Activated CD4-positive, alpha-beta T cell treated with anti-CD3 and anti-CD28 coated beads, Interleukin-2, amount 50 U/mL, for 48 hours (primary cell): Measurements from ENCODE around the gene GPA33.
"Not testable (repeated sequence)": the region's sequence is repeated elsewhere in the genome, so short reads cannot be mapped to it uniquely, and the experiment has no call there.

ENCODE experiments used
- DNase-seq, 2 experiments: peaks; one replicate each; pipeline ENCODE4 v3.0.0-alpha.2; 2020

Gene GPA33

GRCh38 chr1:167054531-167054930 is 35.6 kb downstream of the GPA33 start:
- no peak for DNase-seq

GRCh38 chr1:167052389-167052788 is 37.8 kb downstream of the GPA33 start:
- no peak for DNase-seq

DNA sequence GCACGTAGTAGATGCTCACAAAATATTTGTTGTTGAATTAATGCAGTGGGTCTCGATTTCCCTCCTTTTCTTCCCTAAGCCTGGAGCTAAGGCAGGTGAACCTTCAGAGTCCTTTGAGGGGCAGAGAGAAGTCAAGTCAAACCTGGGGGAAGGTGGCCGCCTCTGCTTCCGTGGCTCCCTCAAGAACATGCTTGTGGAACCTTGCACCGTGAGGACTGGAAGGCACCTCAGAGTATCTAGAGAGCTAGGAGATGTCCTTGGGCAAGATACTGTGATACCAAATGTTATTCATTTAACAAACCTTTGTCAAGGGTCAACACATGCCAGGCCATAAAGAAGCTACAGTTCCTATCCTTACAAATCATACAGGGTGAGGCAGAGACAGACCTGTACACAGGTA is 38.3 kb downstream of the GPA33 start:
- no peak for DNase-seq

- DNase-seq: peak; percentile 75 to 79
These were observed 46.3 kb downstream of the GPA33 start for GRCh38 chr1:167043752-167044488.

DNA sequence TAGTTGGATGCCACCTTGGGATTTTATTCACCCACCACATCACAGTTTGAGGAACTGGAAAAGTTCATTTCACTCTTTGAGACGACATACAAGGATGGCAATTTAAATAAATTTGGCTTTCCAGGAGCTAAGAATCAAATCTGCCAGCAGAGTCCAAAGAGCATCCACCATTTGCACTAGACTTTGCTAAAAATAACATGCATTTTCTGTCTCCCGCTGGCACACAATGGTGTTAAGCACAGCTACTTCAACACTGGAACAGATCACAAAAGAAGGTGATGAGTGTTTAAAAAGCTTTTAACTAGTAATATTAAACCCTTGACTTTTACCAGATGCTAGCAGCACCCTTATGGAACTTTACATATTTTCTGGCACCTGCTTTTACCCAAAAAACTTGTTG is 56.5 kb downstream of the GPA33 start:
- no peak for DNase-seq

GRCh38 chr1:167029553-167029952 is 60.6 kb downstream of the GPA33 start:
- not testable (repeated sequence) for DNase-seq

DNA sequence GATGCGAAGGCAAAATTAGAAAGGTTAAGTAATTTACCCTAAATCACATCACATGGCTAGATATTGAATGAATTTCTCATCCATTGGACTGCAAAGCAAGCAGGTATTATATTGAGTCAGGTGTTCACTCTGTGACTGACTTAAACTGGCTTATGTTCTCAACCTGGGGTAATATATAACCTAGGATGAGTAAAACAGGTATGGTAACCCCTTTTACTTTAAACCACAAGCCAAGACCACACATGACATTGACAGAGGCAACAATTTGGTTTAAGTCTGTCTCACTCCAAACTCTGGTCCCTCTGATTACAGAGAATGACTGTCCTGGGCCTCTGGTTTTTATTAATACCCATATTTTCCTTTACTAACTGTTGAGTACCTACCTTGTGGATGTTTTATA is 67.8 kb downstream of the GPA33 start:
- no peak for DNase-seq

DNA sequence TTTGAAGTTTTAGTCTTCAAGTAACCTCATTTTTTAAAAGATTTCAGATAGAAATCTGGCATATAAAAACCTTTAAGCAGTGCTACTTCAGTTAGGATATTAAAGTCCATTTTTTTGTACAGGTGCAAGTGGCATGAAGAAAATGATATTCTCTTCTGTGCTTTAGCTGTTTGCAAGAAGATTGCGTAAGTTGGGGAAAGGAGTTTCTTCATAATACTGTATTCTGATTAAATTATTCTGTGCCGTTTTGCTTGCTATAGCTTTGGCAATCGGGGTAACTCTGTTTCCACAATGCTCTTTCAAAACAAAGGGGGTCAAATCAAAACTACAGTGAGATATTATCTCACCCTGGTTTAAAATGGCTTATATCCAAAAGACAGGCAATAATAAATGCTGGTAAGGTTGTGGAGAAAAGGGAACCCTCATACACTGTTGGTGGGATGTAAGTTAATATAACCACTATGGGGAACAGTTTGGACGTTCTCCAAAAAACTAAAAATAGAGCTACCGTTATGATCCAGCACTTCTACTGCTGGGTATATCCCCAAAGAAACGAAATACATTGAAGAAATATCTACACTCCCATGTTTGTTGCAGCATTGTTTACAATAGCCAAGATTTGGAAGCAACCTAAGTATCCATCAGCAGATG is 74.0 kb downstream of the GPA33 start:
- DNase-seq: no peak

- DNase-seq: no peak
These were observed 76.9 kb downstream of the GPA33 start for GRCh38 chr1:167013108-167013929.

DNA sequence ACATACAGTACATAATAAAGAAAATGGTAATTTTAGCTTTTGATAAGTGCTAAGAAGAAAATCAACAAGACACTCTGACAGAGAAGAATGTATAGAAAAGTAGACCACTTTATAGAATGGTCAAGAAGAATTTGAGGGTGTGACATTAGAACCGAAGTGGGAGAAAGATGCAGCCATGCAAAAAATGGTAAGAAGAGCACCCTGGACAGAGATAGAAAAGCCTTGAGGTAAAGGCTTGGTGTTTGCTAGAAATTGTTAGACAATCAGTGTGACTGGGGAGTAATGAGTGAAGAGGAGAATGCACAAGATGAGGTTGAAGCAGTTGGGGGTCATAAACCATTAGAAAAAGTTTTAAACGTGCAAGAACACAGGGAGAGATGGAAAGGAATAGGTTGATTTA is 77.6 kb downstream of the GPA33 start:
- no peak for DNase-seq

GRCh38 chr1:167011560-167012191 is 78.5 kb downstream of the GPA33 start:
- DNase-seq: no peak

DNA sequence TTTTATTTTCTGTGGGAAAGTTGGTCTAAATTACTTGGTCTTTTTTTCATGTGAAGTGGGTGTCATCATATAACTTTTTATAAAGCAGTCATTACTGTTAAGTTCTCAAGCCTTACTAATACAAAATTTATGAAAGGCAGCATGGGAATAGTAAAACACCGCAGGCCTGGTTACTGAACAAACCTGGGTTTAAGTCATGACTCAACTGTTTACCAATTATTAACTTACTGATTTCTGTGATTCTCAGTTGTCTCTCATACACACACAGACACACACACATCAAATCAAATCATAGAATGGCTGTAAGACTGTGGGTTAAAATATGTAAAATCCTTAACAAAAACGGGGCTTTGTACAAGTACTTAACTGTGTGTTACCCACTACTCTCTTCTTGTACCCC is 86.5 kb downstream of the GPA33 start:
- no peak for DNase-seq
